ENCODE data around the gene SLC6A11. TPM values are rescaled to one million over a fixed set of nuclear protein-coding genes. Genes with fewer than 3 reads are reported as not detected.
A peak's percentile ranks its signal among the peaks of the same experiment; 100 is the strongest.

The SLC6A11 gene
- total RNA-seq, 1 experiment from 2014 or later = not detected

DNA sequence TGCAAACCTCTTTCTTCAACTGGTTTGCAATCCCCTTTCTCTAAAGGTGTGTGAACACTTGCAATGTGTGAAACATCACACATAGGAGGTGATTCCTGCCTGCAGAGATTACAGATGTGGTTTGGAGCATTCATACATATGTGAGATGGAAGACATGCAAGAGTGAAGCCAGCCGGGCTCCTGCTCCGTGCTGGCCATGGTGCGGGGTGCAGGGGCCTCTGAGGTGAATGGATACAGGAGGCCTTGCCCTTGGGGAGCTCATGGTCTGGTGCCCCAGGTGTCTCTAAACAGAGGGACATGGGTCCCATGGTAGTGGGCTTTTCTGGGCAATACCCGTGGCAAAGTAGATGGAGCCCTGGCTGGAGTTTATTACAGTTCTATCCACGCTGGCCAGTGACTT, 6.0 kb downstream of the SLC6A11 start:
- H3K4me2 ChIP-seq (ENCODE audit: low read depth, low read length, poor library complexity, severe bottlenecking) = no peak overlapping the region

DNA sequence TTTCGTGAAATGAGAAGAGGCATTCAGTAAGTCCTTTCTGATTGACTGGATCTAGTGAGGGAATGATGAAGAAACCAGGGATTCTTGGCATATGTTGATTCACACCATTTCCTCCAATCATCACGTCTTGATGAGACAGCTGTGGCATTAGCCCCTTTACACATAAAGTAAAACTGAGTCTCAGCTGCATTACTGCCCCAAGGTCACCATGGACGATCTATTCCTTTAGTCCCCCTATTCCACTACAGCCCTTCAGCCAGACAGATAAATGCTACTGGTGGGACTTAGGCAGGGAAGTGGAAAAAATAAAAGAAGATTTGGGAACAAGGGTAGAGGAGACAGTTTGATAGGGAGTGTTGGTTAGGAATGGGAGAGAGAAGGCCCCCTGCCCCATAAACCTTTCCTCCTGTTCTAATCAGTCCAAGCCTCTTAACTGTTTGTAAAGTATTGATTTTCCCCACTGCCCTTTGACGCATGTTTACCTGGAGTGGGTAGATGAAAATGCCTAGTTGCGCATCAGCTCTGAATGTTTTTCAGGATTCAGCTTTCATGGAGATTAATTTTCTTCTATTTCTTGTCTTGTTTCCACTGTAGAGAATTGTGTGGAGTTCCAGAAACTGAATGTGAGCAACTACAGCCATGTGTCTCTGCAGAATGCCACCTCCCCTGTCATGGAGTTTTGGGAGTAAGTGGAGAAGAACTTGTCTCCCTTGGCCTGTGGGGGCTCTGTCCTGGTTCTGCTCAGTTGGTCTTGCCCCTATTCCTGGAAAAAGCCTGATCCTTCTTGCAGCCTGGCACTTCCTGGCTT, 6.9 kb downstream of the SLC6A11 start:
- no peak overlapping the region for H3K4me3 ChIP-seq (ENCODE audit: low read length)
- no peaks in the 10 kb centered on the region for H3K27me3 ChIP-seq (ENCODE audit: low read length)
- no peak overlapping the region for H2AFZ ChIP-seq (ENCODE audit: low read length)
- H3K36me3 ChIP-seq (ENCODE audit: insufficient read depth, low read length) = no peaks in the 10 kb centered on the region
- H3K27ac ChIP-seq (ENCODE audit: low read length) = no peak overlapping the region
- H4K20me1 ChIP-seq (ENCODE audit: insufficient read depth, low read depth, low read length) = no peaks in the 10 kb centered on the region
- no peak overlapping the region for H3K4me2 ChIP-seq (ENCODE audit: low read depth, low read length, poor library complexity, severe bottlenecking)
- no peaks in the 10 kb centered on the region for H3K4me1 ChIP-seq (ENCODE audit: low read length)
- H3K9ac ChIP-seq (ENCODE audit: low read length) = no peak overlapping the region
- no peaks in the 10 kb centered on the region for H3K9me3 ChIP-seq (ENCODE audit: low read length)
- H3K79me2 ChIP-seq (ENCODE audit: low read length) = no peaks in the 10 kb centered on the region
- H3K9me2 ChIP-seq (replicated peaks; ENCODE audit: insufficient read depth, low read length) = no peaks in the 10 kb centered on the region
- DNase-seq = no peak

More for the DNA sequence above, 6.0 kb downstream of the SLC6A11 start:
- Histone ChIP-seq H3K9me2 (replicated peaks; ENCODE audit: insufficient read depth, low read length) (no peaks in the 10 kb centered on the region), H3K79me2 (ENCODE audit: low read length) (no peaks in the 10 kb centered on the region), H3K9me3 (ENCODE audit: low read length) (no peaks in the 10 kb centered on the region), H3K4me1 (ENCODE audit: low read length) (no peaks in the 10 kb centered on the region), H3K27ac (ENCODE audit: low read length) (no peak overlapping the region), H3K36me3 (ENCODE audit: insufficient read depth, low read length) (no peaks in the 10 kb centered on the region), H3K4me3 (ENCODE audit: low read length) (no peak overlapping the region), H3K27me3 (ENCODE audit: low read length) (no peaks in the 10 kb centered on the region), H2AFZ (ENCODE audit: low read length) (no peak overlapping the region), H4K20me1 (ENCODE audit: insufficient read depth, low read depth, low read length) (no peaks in the 10 kb centered on the region), H3K9ac (ENCODE audit: low read length) (no peak overlapping the region)
- DNase-seq = no peak

DNA sequence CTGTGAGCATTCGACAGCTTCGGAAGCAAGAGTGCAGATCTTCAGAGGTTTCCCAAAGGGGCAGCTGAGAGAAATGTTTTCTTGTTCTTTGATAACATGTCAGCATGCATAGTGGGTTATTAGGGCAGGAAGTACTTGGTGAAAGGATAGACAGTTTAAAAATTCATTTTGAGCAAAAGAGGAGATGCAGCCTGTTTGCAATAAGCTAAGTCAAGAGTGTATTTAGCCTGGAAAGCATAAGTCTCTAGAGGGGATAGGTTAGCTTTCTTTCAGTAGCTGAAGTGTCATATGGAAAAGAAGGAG, 7.4 kb downstream of the SLC6A11 start:
- DNase-seq = no peak
- Histone ChIP-seq H3K9ac (ENCODE audit: low read length) (no peak overlapping the region), H3K27me3 (ENCODE audit: low read length) (no peaks in the 10 kb centered on the region), H3K79me2 (ENCODE audit: low read length) (no peaks in the 10 kb centered on the region), H3K4me2 (ENCODE audit: low read depth, low read length, poor library complexity, severe bottlenecking) (no peak overlapping the region), H3K9me2 (replicated peaks; ENCODE audit: insufficient read depth, low read length) (no peaks in the 10 kb centered on the region), H3K27ac (ENCODE audit: low read length) (no peak overlapping the region), H4K20me1 (ENCODE audit: insufficient read depth, low read depth, low read length) (no peaks in the 10 kb centered on the region), H3K36me3 (ENCODE audit: insufficient read depth, low read length) (no peaks in the 10 kb centered on the region), H3K9me3 (ENCODE audit: low read length) (no peaks in the 10 kb centered on the region), H3K4me1 (ENCODE audit: low read length) (no peaks in the 10 kb centered on the region), H3K4me3 (ENCODE audit: low read length) (no peak overlapping the region), H2AFZ (ENCODE audit: low read length) (no peak overlapping the region)

DNA sequence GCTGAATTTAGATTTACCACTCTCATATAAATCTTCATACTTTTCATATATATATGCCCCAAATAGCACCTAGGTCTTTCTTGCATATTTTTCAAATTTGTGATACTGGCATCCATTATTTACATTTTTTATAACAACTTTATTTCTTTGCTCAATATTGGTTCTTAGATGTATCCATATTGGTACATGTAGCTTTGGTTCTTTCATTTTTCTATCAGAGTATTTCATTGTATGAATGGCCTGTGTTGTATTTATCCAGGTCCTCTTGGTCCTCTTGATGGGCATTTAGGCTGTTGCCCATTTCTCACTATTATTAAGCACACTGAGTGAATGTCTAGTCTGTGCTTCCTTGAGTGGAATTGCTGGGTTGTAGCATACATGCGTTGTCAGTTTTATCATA, 8.4 kb downstream of the SLC6A11 start:
- H3K4me2 ChIP-seq (ENCODE audit: low read depth, low read length, poor library complexity, severe bottlenecking) = no peak overlapping the region
- no peak overlapping the region for H3K9ac ChIP-seq (ENCODE audit: low read length)
- no peaks in the 10 kb centered on the region for H3K9me3 ChIP-seq (ENCODE audit: low read length)
- no peak overlapping the region for H3K4me3 ChIP-seq (ENCODE audit: low read length)
- no peak overlapping the region for H3K27ac ChIP-seq (ENCODE audit: low read length)
- no peak for DNase-seq
- no peaks in the 10 kb centered on the region for H3K27me3 ChIP-seq (ENCODE audit: low read length)
- no peak overlapping the region for H2AFZ ChIP-seq (ENCODE audit: low read length)
- no peaks in the 10 kb centered on the region for H3K79me2 ChIP-seq (ENCODE audit: low read length)
- H3K36me3 ChIP-seq (ENCODE audit: insufficient read depth, low read length) = no peaks in the 10 kb centered on the region
- no peaks in the 10 kb centered on the region for H3K4me1 ChIP-seq (ENCODE audit: low read length)
- H4K20me1 ChIP-seq (ENCODE audit: insufficient read depth, low read depth, low read length) = no peaks in the 10 kb centered on the region
- no peaks in the 10 kb centered on the region for H3K9me2 ChIP-seq (replicated peaks; ENCODE audit: insufficient read depth, low read length)

DNA sequence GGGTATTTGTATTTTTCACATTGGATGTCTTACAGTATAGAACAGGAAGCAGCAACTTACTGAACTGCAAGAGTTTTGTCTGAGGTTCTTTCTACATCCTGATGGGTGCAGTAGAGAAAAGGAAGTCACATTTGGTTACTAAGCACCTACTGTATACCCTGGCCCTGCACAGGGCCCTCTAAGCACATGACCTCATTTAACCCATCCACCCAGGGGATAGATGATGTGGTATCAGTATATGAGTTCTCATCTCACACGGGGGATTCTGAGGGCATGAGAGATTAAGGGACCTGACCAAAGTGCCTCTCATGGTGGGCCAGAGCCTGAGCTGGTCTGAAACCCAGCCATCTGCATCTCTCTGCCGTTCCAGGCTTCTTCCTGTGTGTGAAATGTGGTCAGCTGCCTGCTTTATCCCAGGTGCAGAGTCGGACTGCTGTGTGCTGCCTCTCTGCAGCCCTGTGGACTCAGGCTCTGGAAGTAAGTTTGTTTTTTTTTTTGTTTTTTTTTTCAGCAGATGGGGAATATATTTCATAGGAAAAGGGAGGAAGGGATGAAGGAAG, 17.9 kb downstream of the SLC6A11 start:
- Histone ChIP-seq H3K9me3 (ENCODE audit: low read length) (no peaks in the 10 kb centered on the region), H3K9me2 (replicated peaks; ENCODE audit: insufficient read depth, low read length) (no peaks in the 10 kb centered on the region), H3K9ac (ENCODE audit: low read length) (no peak overlapping the region), H3K4me2 (ENCODE audit: low read depth, low read length, poor library complexity, severe bottlenecking) (no peak overlapping the region), H4K20me1 (ENCODE audit: insufficient read depth, low read depth, low read length) (no peaks in the 10 kb centered on the region), H3K4me3 (ENCODE audit: low read length) (no peak overlapping the region), H3K27me3 (ENCODE audit: low read length) (no peaks in the 10 kb centered on the region), H2AFZ (ENCODE audit: low read length) (no peak overlapping the region), H3K79me2 (ENCODE audit: low read length) (no peaks in the 10 kb centered on the region), H3K36me3 (ENCODE audit: insufficient read depth, low read length) (no peaks in the 10 kb centered on the region), H3K27ac (ENCODE audit: low read length) (no peak overlapping the region), H3K4me1 (ENCODE audit: low read length) (no peaks in the 10 kb centered on the region)
- no peak for DNase-seq

DNA sequence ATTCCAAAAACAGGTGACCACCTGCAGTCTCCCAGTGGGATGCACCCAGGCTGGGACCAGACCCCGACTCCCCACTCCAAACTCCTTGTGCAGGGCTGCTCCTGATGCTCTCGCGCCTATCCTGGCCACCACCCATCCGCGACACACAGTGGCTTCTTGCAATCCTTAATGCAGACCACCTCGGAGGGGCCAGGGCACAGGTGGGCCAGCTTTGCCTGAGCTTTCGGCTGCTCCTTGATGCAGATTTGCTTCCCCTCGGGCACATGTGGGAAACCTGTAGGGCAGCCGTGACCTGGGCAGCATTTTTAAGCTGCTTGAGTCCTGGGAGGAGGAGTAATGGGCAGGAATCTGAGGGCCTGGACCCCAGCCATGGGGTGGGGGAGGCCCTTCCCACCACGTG, 18.9 kb downstream of the SLC6A11 start:
- H3K27me3 ChIP-seq (ENCODE audit: low read length) = no peaks in the 10 kb centered on the region
- H3K4me2 ChIP-seq (ENCODE audit: low read depth, low read length, poor library complexity, severe bottlenecking) = no peak overlapping the region
- H3K36me3 ChIP-seq (ENCODE audit: insufficient read depth, low read length) = no peaks in the 10 kb centered on the region

DNA sequence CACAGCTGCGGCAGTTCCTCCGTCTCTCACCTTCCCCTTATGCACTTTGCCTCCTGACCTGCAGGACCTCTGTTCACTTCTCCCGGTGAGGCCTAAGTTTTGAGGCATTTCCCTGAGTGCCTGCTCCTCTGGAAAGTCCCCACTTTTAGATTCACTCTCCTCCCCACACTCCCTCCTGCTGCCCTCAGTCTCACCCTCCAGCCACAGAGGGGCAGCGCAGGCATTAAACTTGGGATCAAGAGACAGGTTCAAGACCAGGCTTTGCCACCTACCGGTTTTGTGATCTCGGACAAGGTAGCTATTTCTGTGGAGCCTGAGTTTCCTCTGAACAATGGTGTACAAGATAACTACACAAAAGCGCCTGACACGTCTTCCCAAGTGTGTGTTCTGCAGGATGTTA, 19.4 kb downstream of the SLC6A11 start:
- peak; percentile 61 for DNase-seq
- no peaks in the 10 kb centered on the region for H3K9me3 ChIP-seq (ENCODE audit: low read length)
- no peak overlapping the region for H3K4me2 ChIP-seq (ENCODE audit: low read depth, low read length, poor library complexity, severe bottlenecking)
- H3K27me3 ChIP-seq (ENCODE audit: low read length) = no peaks in the 10 kb centered on the region
- no peaks in the 10 kb centered on the region for H3K36me3 ChIP-seq (ENCODE audit: insufficient read depth, low read length)
- H3K4me1 ChIP-seq (ENCODE audit: low read length) = no peaks in the 10 kb centered on the region
- H2AFZ ChIP-seq (ENCODE audit: low read length) = no peak overlapping the region
- H3K9me2 ChIP-seq (replicated peaks; ENCODE audit: insufficient read depth, low read length) = no peaks in the 10 kb centered on the region
- no peak overlapping the region for H3K9ac ChIP-seq (ENCODE audit: low read length)
- no peaks in the 10 kb centered on the region for H3K79me2 ChIP-seq (ENCODE audit: low read length)
- H3K4me3 ChIP-seq (ENCODE audit: low read length) = no peak overlapping the region
- no peaks in the 10 kb centered on the region for H4K20me1 ChIP-seq (ENCODE audit: insufficient read depth, low read depth, low read length)
- no peak overlapping the region for H3K27ac ChIP-seq (ENCODE audit: low read length)

More for the DNA sequence above, 18.9 kb downstream of the SLC6A11 start:
- Histone ChIP-seq H3K79me2 (ENCODE audit: low read length) (no peaks in the 10 kb centered on the region), H2AFZ (ENCODE audit: low read length) (no peak overlapping the region), H4K20me1 (ENCODE audit: insufficient read depth, low read depth, low read length) (no peaks in the 10 kb centered on the region), H3K27ac (ENCODE audit: low read length) (no peak overlapping the region), H3K9me3 (ENCODE audit: low read length) (no peaks in the 10 kb centered on the region), H3K4me3 (ENCODE audit: low read length) (no peak overlapping the region), H3K9me2 (replicated peaks; ENCODE audit: insufficient read depth, low read length) (no peaks in the 10 kb centered on the region), H3K9ac (ENCODE audit: low read length) (no peak overlapping the region), H3K4me1 (ENCODE audit: low read length) (no peaks in the 10 kb centered on the region)
- no peak for DNase-seq

DNA sequence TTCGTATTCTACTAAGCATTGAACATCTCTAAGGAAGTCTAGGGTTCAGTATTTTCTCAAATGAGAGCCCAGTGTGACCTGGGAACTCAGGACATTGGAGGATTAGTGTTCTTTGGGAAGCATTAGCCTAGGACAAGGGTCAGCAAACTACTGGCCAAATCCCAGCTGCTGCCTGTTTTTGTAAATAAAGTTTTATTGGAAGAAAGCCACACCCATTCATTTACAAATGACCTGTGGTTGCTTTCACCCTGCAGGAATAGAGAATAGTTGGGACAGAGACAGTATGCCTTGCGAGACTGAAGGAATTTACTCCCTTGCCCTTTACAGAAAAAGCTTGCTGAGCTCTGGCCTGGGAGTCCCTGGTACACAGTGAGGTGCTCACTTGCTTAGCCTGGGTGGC, 20.6 kb downstream of the SLC6A11 start:
- Histone ChIP-seq H3K36me3 (ENCODE audit: insufficient read depth, low read length) (no peaks in the 10 kb centered on the region), H3K4me1 (ENCODE audit: low read length) (no peaks in the 10 kb centered on the region), H3K27ac (ENCODE audit: low read length) (no peak overlapping the region), H3K4me2 (ENCODE audit: low read depth, low read length, poor library complexity, severe bottlenecking) (no peak overlapping the region), H3K9me2 (replicated peaks; ENCODE audit: insufficient read depth, low read length) (no peaks in the 10 kb centered on the region), H3K79me2 (ENCODE audit: low read length) (no peaks in the 10 kb centered on the region), H2AFZ (ENCODE audit: low read length) (no peak overlapping the region), H3K27me3 (ENCODE audit: low read length) (no peaks in the 10 kb centered on the region), H3K9me3 (ENCODE audit: low read length) (no peaks in the 10 kb centered on the region), H3K4me3 (ENCODE audit: low read length) (no peak overlapping the region), H3K9ac (ENCODE audit: low read length) (no peak overlapping the region), H4K20me1 (ENCODE audit: insufficient read depth, low read depth, low read length) (no peaks in the 10 kb centered on the region)
- DNase-seq = no peak

Data from Karpas-422 (cell line).